Parathyroid adenoma (tissue), 2 donors: ENCODE data around the gene SURF4.

Source experiments
- H2AFZ ChIP-seq: fragments of 300-600 bp; sonication (generic); one replicate; pipeline ENCODE4 v1.7.0; 2017; ENCODE audit warnings: antibody characterized with exemption, mild to moderate bottlenecking
- H3K27ac ChIP-seq: fragments of 300-600 bp; sonication (generic); one replicate; pipeline ENCODE4 v1.7.0; 2017
- H3K27me3 ChIP-seq: fragments of 300-600 bp; sonication (generic); one replicate; pipeline ENCODE4 v1.7.0; 2017; ENCODE audit warnings: low read length; ENCODE audit not compliant: control insufficient read depth, insufficient read depth
- H3K36me3 ChIP-seq: fragments of 300-600 bp; sonication (generic); one replicate; pipeline ENCODE4 v1.7.0; 2017; ENCODE audit warnings: low read length; ENCODE audit not compliant: control insufficient read depth, insufficient read depth
- H3K4me1 ChIP-seq: fragments of 300-600 bp; sonication (generic); one replicate; pipeline ENCODE4 v1.7.0; 2017; ENCODE audit warnings: control low read depth
- H3K4me2 ChIP-seq: fragments of 300-600 bp; sonication (generic); one replicate; pipeline ENCODE4 v1.7.0; 2017; ENCODE audit warnings: low read length
- H3K4me3 ChIP-seq: fragments of 300-600 bp; sonication (generic); one replicate; pipeline ENCODE4 v1.7.0; 2017; ENCODE audit warnings: low read depth, low read length
- H3K79me2 ChIP-seq: fragments of 300-600 bp; sonication (generic); one replicate; pipeline ENCODE4 v1.7.0; 2017; ENCODE audit warnings: control low read depth
- H3K9ac ChIP-seq: fragments of 300-600 bp; sonication (generic); one replicate; pipeline ENCODE4 v1.7.0; 2017; ENCODE audit warnings: mild to moderate bottlenecking
- H3K9me3 ChIP-seq: fragments of 300-600 bp; sonication (generic); one replicate; pipeline ENCODE4 v1.7.0; 2017; ENCODE audit warnings: low read length; ENCODE audit not compliant: control insufficient read depth
- TF ChIP-seq, protein P1 (sequence below): fragments of 300-600 bp; sonication (generic); IDR thresholded peaks from one replicate; pipeline ENCODE4 v1.7.0; 2017; ENCODE audit warnings: antibody characterized with exemption, mild to moderate bottlenecking
- donor health status: primary hyperparathyroidism.

Gene SURF4

DNA sequence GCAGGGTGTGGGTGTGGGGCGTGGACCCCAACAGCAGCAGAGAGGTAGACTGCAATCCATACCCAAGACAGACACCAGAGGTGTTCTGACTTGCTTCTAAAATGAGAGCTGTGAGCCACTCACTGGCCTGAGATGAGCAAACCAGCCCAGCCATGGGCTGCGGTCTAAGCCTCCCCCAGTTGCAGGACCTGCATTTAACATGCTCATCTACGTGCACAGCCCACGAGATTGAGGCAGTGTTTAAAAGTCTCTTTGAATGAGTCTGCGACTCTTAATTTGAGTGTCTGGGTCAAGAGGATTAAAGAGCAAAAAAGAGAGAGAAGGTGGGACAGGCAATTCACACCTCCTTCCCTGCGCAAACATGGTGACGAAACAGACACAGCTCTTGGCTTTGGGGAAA, 5.9 kb downstream of the SURF4 start:
- Histone ChIP-seq H2AFZ (no peak overlapping the region), H3K79me2 (peaks cover 43% of the 10 kb centered on the region), H3K9me3 (no peaks in the 10 kb centered on the region), H3K4me3 (no peak overlapping the region), H3K27me3 (no peaks in the 10 kb centered on the region), H3K4me2 (no peak overlapping the region), H3K9ac (no peak overlapping the region), H3K4me1 (peaks cover 19% of the 10 kb centered on the region), H3K27ac (no peak overlapping the region), H3K36me3 (no peaks in the 10 kb centered on the region)
- TF ChIP-seq, protein P1, sequence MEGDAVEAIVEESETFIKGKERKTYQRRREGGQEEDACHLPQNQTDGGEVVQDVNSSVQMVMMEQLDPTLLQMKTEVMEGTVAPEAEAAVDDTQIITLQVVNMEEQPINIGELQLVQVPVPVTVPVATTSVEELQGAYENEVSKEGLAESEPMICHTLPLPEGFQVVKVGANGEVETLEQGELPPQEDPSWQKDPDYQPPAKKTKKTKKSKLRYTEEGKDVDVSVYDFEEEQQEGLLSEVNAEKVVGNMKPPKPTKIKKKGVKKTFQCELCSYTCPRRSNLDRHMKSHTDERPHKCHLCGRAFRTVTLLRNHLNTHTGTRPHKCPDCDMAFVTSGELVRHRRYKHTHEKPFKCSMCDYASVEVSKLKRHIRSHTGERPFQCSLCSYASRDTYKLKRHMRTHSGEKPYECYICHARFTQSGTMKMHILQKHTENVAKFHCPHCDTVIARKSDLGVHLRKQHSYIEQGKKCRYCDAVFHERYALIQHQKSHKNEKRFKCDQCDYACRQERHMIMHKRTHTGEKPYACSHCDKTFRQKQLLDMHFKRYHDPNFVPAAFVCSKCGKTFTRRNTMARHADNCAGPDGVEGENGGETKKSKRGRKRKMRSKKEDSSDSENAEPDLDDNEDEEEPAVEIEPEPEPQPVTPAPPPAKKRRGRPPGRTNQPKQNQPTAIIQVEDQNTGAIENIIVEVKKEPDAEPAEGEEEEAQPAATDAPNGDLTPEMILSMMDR: no peak

DNA sequence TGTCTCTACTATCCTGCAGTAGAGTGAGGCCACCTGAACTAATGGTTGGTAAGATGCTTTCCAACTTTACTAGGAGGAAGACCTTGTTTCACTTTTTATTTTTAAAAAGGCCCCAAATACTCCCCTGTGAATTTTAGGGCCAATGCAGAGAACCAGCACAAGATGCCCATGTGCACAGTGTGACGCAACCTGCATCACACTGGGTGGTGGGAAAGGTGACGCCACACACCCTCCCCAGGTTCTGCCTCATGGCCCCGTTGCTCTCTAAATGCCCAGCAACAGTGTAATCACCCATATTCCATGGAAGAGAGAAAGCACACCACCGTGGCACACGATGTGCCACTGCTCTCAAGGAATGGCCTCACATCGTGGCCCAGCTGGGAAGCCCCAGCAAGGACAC, 6.4 kb downstream of the SURF4 start:
- H3K9me3 ChIP-seq: no peaks in the 10 kb centered on the region
- H2AFZ ChIP-seq: no peak overlapping the region
- no peaks in the 10 kb centered on the region for H3K36me3 ChIP-seq
- H3K9ac ChIP-seq: no peak overlapping the region
- H3K4me3 ChIP-seq: no peak overlapping the region
- H3K4me2 ChIP-seq: no peak overlapping the region
- peaks cover 39% of the 10 kb centered on the region for H3K79me2 ChIP-seq
- H3K27ac ChIP-seq: no peak overlapping the region
- H3K4me1 ChIP-seq: peaks cover 19% of the 10 kb centered on the region
- H3K27me3 ChIP-seq: no peaks in the 10 kb centered on the region
- TF ChIP-seq, protein P1: no peak

DNA sequence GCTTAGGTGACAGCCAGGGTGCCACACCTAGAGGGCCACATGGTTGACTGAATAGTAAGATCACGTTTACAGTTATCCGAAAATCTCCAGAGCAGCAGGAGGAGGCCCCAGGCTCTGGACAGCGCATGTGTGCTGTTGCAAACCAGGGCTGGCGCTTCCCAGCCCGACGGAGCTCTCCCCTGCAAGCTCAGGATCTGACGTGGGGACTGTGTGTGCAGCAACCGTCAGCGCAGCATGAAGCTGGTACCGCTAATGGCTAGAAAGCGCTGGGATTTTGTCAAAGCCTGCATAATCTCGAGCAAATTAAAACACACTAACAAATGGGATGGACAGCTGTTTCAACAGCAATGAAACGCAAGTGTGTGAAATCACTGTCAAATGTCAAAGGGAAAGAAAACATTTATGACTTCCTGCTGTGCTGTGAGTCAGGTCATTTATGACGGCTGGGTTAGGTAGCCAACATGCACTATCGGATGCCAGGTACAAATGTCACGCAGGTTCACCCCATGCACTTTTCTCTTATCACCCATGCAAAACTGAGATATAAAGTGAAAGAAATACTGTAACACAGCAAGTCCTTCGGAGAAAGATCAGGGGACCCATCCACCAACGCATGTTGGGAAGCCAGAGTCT, 7.5 kb downstream of the SURF4 start:
- no peaks in the 10 kb centered on the region for H3K36me3 ChIP-seq
- H3K9me3 ChIP-seq: no peaks in the 10 kb centered on the region
- TF ChIP-seq, protein P1: no peak
- H3K27me3 ChIP-seq: no peaks in the 10 kb centered on the region
- peaks cover 39% of the 10 kb centered on the region for H3K79me2 ChIP-seq
- H3K4me2 ChIP-seq: peak overlapping the region; percentile 48
- peak overlapping the region; percentile 19 for H3K4me3 ChIP-seq
- peak overlapping the region; percentile 57 for H3K27ac ChIP-seq
- no peak overlapping the region for H2AFZ ChIP-seq
- peaks cover 19% of the 10 kb centered on the region for H3K4me1 ChIP-seq
- H3K9ac ChIP-seq: no peak overlapping the region

DNA sequence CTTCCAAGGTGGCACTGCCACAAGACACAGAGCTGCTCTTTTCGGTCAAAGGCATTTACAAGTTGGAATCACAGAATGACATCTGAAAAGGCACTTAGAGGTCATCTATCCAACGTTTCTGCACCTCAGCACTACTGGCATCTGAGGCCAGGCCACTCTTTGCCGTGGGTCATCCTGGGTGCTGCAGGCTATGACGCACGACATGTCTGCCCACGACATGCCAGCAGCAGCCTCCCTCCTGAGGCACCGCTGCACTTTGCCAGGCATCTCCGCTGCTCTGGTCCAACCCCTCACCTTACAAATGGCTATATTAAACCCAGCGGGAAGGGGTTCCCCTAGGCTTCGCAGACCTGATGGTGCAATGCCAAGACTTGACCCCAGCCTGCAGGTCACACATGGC, 8.1 kb downstream of the SURF4 start:
- Histone ChIP-seq H2AFZ (no peak overlapping the region), H3K9me3 (no peaks in the 10 kb centered on the region), H3K4me2 (peak overlapping the region; percentile 23), H3K36me3 (no peaks in the 10 kb centered on the region), H3K79me2 (peaks cover 33% of the 10 kb centered on the region), H3K9ac (no peak overlapping the region), H3K4me3 (no peak overlapping the region), H3K27ac (peak overlapping the region; percentile 57), H3K27me3 (no peaks in the 10 kb centered on the region), H3K4me1 (peaks cover 19% of the 10 kb centered on the region)
- TF ChIP-seq, protein P1: no peak

DNA sequence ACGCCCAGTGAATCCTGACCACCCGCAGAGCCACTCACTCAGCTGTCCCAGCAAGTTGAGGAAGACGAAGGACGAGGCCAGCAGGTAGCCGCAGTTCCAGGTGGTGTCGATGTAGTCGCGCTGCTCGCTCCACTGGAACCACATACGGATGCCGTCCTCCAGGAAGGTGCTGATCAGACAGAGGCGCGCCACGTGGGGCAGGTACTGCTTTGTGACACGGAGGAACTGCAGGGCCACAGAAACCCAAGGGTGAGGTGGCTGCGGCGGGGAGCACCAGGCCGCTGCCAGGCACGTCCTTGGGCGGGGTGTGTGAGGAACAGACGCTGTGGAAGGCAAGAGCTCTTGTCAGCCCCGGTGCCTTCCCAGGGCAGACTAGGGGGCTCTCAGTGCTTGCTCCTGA, 8.6 kb downstream of the SURF4 start:
- H3K9ac ChIP-seq: no peak overlapping the region
- no peaks in the 10 kb centered on the region for H3K36me3 ChIP-seq
- peak overlapping the region; percentile 57 for H3K27ac ChIP-seq
- H2AFZ ChIP-seq: no peak overlapping the region
- peaks cover 19% of the 10 kb centered on the region for H3K4me1 ChIP-seq
- TF ChIP-seq, protein P1: no peak
- no peaks in the 10 kb centered on the region for H3K27me3 ChIP-seq
- H3K79me2 ChIP-seq: peaks cover 30% of the 10 kb centered on the region
- H3K4me2 ChIP-seq: no peak overlapping the region
- H3K4me3 ChIP-seq: no peak overlapping the region
- H3K9me3 ChIP-seq: no peaks in the 10 kb centered on the region
